Ishikawa (cell line): ENCODE measurements around the gene ZNF618.

Source experiments
- CEBPB ChIP-seq: IDR thresholded peaks from 2 replicates; pipeline ENCODE4 v1.6.1; 2012
- CREB1 ChIP-seq: IDR thresholded peaks from 2 replicates; pipeline ENCODE4 v1.6.1; 2012; ENCODE audit warnings: low read depth
- EGR1 ChIP-seq: IDR thresholded peaks from 2 replicates; pipeline ENCODE4 v1.6.1; 2012
- EP300 ChIP-seq: IDR thresholded peaks from 2 replicates; pipeline ENCODE4 v1.6.1; 2012; ENCODE audit warnings: borderline replicate concordance
- FOXM1 ChIP-seq: IDR thresholded peaks from 2 replicates; pipeline ENCODE4 v1.6.1; 2012; ENCODE audit warnings: low read depth, borderline replicate concordance
- NFIC ChIP-seq: IDR thresholded peaks from 2 replicates; pipeline ENCODE4 v1.6.1; 2012
- RAD21 ChIP-seq: IDR thresholded peaks from 2 replicates; pipeline ENCODE4 v1.6.1; 2012; ENCODE audit warnings: low read depth
- TAF1 ChIP-seq: IDR thresholded peaks from 2 replicates; pipeline ENCODE4 v1.6.1; 2012; ENCODE audit warnings: low read depth, mild to moderate bottlenecking
- TCF12 ChIP-seq: IDR thresholded peaks from 2 replicates; pipeline ENCODE4 v1.6.1; 2012; ENCODE audit warnings: low read depth
- TEAD4 ChIP-seq: IDR thresholded peaks from 2 replicates; pipeline ENCODE4 v1.6.1; 2012
- YY1 ChIP-seq: IDR thresholded peaks from 2 replicates; pipeline ENCODE4 v1.6.1; 2012; ENCODE audit warnings: low read depth
- ZBTB7A ChIP-seq: IDR thresholded peaks from 2 replicates; pipeline ENCODE4 v1.6.1; 2012; ENCODE audit warnings: low read depth
- TF ChIP-seq, protein P1 (sequence below): IDR thresholded peaks from 2 replicates; pipeline ENCODE4 v1.6.1; 2012; ENCODE audit warnings: low read depth, mild to moderate bottlenecking
- TF ChIP-seq, protein P2 (sequence below): IDR thresholded peaks from 2 replicates; pipeline ENCODE4 v1.6.1; 2012
- TF ChIP-seq, protein P3 (sequence below): IDR thresholded peaks from 2 replicates; pipeline ENCODE4 v1.6.1; 2012

The ZNF618 gene

DNA sequence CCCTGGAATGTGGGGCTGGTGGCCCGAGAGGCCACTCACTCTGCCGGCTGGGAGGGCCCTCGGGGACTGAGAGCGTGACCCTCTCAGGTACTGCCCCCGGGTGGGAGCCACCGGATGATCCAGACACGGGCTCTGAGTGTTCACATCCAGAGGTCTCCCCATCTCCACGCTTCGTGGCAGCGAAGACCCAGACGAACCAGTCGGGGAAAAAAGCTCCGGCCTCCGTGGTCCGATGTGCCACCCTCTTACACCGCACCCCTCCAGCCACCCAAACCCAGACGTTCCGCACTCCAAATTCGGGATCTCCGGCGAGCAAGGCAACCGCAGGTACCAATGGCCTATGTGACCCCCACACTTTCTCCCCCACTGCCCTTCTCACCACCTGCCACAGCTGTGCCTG, 152.5 kb downstream of the ZNF618 start:
- TF ChIP-seq, protein P1, sequence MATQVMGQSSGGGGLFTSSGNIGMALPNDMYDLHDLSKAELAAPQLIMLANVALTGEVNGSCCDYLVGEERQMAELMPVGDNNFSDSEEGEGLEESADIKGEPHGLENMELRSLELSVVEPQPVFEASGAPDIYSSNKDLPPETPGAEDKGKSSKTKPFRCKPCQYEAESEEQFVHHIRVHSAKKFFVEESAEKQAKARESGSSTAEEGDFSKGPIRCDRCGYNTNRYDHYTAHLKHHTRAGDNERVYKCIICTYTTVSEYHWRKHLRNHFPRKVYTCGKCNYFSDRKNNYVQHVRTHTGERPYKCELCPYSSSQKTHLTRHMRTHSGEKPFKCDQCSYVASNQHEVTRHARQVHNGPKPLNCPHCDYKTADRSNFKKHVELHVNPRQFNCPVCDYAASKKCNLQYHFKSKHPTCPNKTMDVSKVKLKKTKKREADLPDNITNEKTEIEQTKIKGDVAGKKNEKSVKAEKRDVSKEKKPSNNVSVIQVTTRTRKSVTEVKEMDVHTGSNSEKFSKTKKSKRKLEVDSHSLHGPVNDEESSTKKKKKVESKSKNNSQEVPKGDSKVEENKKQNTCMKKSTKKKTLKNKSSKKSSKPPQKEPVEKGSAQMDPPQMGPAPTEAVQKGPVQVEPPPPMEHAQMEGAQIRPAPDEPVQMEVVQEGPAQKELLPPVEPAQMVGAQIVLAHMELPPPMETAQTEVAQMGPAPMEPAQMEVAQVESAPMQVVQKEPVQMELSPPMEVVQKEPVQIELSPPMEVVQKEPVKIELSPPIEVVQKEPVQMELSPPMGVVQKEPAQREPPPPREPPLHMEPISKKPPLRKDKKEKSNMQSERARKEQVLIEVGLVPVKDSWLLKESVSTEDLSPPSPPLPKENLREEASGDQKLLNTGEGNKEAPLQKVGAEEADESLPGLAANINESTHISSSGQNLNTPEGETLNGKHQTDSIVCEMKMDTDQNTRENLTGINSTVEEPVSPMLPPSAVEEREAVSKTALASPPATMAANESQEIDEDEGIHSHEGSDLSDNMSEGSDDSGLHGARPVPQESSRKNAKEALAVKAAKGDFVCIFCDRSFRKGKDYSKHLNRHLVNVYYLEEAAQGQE, result no peak
- TF ChIP-seq NFIC (no peak), CREB1 (no peak), CEBPB (no peak)
- TF ChIP-seq, protein P2, sequence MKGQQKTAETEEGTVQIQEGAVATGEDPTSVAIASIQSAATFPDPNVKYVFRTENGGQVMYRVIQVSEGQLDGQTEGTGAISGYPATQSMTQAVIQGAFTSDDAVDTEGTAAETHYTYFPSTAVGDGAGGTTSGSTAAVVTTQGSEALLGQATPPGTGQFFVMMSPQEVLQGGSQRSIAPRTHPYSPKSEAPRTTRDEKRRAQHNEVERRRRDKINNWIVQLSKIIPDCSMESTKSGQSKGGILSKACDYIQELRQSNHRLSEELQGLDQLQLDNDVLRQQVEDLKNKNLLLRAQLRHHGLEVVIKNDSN, result no peak

DNA sequence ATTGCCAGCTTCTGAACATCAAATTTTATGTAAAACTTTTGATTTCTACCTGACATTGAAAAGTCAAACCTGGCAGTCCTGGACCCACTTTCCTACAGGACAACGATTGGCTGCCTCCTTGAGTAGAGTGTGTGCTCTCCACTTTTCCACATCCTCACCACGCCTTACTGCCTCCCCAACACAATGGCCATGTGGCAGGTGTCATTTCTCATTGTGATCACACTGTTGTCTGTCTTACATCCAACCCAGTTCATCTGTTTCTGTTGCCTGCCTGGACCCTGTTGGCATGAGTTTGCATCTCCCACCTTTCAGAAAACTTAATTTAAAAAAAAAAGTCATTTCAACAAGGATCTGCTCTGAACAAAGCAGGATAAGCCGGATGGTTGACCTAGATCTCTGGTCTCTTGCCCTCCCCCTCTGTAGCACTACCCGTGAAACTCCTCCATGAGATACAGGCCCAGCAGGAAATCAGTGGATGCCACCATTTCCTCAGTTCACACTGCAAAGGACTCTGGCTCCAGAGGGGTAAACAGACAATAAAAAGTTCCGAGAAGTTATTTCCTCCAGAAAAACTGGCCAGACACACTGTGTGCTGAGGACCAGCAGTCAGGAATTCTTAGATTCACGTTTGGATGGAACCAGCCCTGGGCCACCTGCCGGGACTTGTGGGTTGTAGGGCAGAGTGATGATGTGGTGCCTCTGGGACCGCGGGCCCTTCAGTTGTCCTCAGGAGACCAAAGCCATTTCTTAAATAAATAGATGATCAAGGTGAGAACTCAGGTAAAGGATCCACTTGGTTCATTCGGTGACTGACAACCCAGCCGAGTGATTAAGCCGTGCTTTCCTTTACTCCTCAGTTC, 153.4 kb downstream of the ZNF618 start:
- no peak for TF ChIP-seq RAD21

DNA sequence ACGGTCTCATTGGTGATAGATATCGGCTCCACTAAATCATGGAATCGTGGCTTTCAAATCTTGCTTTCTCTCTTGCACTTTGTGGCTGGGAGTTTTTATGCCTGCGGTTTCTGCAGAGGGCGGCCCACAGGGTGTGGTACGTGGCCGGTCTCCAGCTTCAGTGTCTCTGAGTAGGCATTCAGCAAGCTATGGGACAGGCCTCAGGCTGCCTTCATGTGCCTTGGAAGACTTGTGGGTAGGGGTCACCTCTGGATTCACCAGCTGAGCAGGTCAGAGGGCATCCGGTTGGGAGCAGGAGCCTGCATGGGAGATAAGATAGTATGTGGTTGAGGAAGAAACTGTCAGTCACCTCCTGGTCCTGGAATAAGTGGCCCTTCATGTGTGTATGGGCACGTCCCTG, 154.3 kb downstream of the ZNF618 start:
- TF ChIP-seq YY1 (no peak), CEBPB (no peak), NFIC (no peak), CREB1 (no peak), ZBTB7A (no peak), RAD21 (no peak), TEAD4 (no peak), EGR1 (no peak)
- TF ChIP-seq, protein P2, result no peak
- TF ChIP-seq, protein P3, sequence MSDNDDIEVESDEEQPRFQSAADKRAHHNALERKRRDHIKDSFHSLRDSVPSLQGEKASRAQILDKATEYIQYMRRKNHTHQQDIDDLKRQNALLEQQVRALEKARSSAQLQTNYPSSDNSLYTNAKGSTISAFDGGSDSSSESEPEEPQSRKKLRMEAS, result no peak

DNA sequence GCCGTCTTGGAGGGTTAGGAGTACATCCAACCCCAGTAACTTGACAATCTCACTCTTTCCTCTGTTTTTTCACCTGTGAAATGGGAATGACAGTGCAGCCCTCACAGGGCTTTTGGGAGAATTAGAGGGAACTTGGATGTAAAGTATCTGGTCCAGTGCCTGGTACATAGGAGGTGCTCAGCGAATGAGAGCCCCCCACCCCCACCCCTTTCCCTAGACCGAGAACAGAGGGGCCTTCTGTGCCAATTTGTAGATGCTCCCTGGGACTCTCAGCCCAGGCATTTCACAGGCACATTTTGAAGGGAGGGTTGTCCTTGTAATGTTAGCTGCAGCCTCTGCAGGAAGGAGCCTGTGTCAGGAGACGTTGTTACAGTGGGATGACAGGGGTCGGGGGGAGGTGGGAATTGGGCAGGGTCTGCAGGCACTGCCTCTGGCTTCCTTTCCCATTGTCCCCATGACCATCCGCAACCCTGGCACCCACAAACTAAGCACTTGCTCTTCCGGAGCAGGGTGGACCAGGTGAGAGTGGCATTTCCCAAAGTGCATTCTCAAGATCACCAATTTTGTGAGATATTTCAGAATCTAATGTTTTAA, 155.0 kb downstream of the ZNF618 start:
- no peak for TF ChIP-seq NFIC
- TF ChIP-seq FOXM1, result no peak
- TF ChIP-seq TAF1, result no peak
- no peak for TF ChIP-seq ZBTB7A
- TF ChIP-seq, protein P1, result no peak
- no peak for TF ChIP-seq TCF12
- no peak for TF ChIP-seq RAD21
- TF ChIP-seq EGR1, result no peak
- no peak for TF ChIP-seq CREB1
- TF ChIP-seq, protein P2, result no peak
- TF ChIP-seq TEAD4, result no peak
- no peak for TF ChIP-seq YY1
- TF ChIP-seq, protein P3, result no peak
- TF ChIP-seq EP300, result no peak
- no peak for TF ChIP-seq CEBPB

DNA sequence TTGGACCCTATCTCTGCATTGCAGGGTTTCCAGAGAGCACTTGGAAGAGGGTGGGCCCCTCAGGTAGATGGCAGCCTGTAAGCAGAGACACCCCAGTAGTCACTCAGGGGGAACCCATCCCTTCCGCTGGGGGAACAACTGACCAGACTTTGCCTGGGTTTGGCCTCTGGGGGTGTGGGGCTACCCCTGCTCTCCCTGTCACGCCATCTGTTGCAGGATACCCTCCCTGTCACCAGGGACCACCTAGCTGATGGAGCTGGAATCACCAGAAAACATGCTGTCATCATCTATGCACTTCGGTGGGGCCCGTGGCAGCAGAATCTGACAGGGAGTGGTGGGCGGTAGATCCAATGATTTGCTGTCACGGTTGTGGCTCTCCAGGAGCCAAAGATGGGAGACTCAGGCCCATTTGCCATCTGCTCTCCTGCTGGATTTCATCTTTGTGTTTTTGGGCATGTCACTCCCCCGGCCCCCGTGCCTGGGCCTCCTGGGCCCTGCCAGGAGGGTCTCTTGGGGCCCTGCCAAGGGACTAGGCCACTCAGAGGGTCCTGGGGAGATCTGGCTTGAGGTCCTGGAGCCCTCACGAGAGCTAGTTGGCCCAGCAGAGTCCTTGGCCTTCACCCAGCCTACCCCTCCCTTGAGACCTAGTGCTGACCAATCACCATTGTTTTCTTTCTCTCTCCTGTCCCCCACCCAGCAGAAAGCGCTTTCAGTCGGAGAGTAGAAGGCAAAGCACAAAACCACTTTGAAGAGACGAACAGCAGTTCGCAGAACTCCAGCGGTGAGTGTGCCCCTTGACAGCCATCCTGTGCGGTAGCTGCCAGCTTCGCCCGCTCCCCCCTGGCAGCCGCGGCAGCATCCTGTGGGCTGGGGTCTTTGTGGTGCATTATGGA, 156.1 kb downstream of the ZNF618 start:
- TF ChIP-seq TEAD4, result no peak
